RKO (cell line): ENCODE data around the gene PPHLN1.

Experiments used
- DNase-seq: peaks from one replicate; pipeline ENCODE4 v3.0.0-alpha.2; 2016; ENCODE audit warnings: low spot score

The PPHLN1 gene

GRCh38 chr12:42442311-42442759 is 116.4 kb downstream of the PPHLN1 start:
- no peak for DNase-seq

DNA sequence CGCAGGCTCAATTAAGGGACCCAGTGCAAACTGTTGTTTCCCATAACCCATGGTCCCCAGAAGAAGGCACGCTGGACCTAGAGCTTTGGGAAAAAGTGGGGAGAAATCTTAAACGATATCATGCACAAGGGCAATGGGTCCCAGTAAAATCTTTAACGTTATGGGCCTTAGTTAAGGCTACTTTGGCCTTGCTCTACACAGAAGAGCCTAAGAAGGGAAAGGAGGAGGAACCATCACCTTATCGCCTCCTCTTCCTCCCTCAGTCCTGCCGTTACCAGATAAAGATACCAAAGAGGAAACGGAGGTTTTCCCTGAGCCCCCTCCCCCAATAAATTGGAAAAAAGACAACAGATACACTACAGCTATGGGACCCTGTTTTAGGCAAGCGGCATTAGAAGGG is 116.9 kb downstream of the PPHLN1 start:
- no peak for DNase-seq

DNA sequence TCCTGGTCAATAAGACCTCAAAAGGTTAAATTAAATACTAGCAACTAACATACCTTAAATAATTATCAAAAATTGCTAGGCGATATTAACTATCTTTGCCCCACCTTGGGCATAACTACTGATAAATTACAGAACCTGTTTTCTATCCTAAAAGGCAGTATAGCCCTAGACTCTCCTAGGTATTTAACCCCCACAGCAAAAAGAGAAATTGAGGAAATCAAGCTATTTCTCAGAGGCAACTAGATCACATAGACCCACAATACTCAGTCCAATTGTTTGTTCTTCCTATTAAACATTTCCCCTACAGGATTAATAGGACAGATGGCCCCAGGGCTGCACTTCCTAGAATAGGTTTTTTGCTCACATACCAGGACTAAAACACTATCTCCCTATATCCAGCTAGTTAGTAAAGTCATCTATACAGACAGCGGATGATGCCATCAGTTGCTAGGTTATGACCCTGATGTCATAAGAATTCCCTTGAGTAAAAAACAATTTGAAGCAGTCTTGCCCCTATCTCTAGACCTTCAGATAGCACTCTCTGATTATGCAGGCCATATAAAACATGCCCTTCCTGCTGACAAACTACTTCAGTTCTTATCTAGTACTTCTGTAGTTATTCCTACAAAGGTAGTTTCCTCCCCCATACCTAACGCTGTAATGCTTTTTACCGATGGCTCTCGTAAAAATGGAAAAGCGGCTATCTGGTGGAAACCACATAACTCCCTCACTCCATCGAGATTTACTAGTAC is 118.4 kb downstream of the PPHLN1 start:
- DNase-seq = no peak

DNA sequence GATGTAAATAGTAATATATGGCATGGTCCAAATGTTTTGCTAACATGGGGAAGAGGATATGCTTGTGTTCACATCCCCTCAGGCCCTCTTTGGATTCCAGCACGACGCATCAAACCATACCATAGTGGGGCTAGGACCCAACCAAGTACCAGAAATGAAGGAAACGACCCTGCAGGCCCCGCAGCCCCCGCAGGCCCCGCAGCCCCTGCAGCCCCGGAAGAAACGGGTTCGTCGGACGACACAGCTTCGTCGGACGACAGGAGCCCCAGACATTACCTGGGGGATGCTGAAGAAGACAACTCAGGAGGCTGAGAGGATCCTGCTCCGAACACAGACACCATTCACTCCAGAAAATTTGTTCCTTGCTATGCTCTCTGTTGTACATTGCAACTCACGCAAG is 119.9 kb downstream of the PPHLN1 start:
- DNase-seq = no peak

GRCh38 chr12:42446761-42447160 is 120.8 kb downstream of the PPHLN1 start:
- no peak for DNase-seq

- no peak for DNase-seq
Measured at GRCh38 chr12:42447371-42447786, 121.4 kb downstream of the PPHLN1 start.

GRCh38 chr12:42448841-42449240 is 122.9 kb downstream of the PPHLN1 start:
- DNase-seq = no peak

- DNase-seq = peak; percentile 9
Measured at GRCh38 chr12:42450248-42450647, 124.3 kb downstream of the PPHLN1 start.

- DNase-seq = no peak
Measured at GRCh38 chr12:42458575-42458974, 132.6 kb downstream of the PPHLN1 start.

- no peak for DNase-seq
Measured at GRCh38 chr12:42459336-42459847, 133.4 kb downstream of the PPHLN1 start.

GRCh38 chr12:42462486-42462885 is 136.5 kb downstream of the PPHLN1 start:
- DNase-seq = no peak

GRCh38 chr12:42463671-42464070 is 137.7 kb downstream of the PPHLN1 start:
- DNase-seq = no peak

DNA sequence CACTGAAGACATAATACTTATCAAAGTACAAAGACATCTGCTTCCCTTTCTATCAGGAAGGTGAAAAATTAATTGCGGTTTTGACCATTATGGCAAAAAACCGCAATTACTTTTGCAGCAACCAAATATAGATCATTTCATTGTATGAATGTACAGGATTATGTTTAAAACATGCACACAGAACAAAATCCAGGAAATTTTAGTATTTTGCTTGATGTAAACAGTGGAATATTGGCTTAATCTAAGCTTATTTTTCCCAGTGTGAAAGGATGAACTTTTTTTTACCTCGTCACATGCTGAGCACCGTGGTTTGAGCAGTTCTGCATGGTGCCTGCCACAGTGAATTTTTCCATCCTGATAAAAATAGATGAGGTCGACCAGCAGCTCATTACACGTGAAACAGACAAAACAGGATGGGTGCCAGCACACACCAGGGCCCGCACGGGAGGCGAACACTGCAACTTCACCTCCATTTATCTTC is 142.4 kb downstream of the PPHLN1 start:
- DNase-seq = no peak

- DNase-seq = no peak
Measured at GRCh38 chr12:42468921-42469320, 143.0 kb downstream of the PPHLN1 start.

DNA sequence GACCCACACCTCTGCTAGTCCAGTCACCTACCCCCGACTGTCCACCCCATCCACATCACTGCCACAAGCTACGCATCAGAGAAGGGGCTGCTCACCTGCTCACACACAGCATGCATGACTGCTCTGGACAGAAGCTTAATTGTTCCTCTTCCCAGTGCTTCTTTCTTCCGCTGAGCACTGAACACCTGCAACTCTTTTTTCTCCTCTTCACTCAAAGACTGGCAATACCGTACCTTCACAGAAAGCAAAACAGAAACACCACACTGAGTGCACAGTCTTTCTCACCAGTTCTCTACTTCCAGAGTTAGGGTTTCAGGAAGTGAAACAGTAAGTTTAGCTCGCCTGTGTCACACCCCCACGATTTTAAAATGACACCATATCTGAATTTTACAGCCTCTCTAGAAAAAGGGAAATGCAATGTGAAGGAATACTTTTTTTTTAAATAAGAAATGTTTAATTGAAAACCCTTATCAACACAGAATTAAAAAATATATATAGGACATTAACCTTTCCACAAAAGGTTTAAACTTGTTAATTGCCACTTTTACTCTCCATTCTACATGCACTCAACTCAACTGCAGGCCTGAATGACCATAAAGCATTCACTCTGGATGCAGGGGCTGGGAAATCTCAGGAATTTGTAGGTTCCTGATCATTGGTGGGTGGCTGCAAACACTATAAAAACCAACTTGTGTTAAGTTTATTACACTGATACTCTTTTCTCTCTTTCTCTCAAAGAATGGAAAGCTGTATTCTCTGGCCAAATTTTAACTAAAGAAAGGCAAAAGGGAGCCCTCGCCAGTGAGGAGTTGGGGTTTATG is 143.6 kb downstream of the PPHLN1 start:
- DNase-seq = no peak

- DNase-seq = no peak
Measured at GRCh38 chr12:42472376-42472775, 146.4 kb downstream of the PPHLN1 start.

DNA sequence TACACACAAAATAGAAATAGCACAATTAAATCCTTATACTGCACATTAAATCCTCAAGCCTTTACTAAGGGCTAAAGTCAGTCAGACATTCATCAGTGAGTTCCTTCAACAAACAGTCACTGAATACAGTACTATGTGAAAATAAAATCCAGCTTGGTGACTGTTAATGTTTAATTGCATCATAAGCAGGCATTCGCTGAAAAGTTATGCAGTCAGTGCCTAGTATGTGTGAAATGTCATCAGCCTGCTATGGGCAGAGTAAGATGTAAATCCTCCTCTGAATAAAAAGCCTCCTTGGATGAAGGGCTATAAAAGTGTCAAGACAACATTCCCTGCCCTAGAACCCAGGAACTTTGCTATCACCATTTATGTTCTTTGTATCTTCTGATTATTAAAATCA is 147.2 kb downstream of the PPHLN1 start:
- no peak for DNase-seq

DNA sequence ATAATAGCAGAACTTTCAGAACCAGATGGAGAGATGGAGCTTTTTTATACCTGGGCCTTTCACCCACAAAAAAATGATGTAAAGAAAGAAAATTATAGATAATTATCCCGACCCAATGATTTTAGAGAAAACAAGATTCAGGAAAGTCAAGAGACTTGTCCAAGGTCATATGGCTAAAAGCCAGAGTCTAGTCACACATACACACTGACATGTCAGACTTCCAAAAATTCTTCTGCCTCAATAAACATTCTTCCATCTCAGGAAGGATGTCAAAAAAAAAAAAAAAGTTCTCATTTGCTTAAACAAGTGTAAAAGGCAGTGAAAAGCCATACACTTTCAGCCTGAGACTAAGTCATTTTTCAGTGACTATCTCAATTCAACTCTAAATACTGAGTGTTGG is 147.6 kb downstream of the PPHLN1 start:
- no peak for DNase-seq

DNA sequence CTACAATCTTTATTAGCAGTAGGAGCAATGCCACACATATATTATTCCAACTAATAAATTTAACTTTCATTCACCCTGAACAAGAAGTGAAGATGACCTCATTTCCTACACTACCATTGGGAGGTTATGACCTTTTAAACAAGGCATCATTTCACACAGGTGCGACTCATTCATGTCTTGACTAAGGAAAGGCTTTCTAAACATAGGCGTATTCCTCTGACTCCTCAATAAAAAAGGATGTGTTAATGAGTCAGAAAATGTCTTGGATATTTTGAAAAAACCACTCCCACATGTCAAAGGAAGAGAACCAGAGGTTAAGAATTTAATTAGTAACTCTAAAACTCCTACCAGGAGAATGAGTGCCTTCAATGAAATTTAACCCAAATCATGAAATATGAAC is 148.4 kb downstream of the PPHLN1 start:
- peak; percentile 79 for DNase-seq

DNA sequence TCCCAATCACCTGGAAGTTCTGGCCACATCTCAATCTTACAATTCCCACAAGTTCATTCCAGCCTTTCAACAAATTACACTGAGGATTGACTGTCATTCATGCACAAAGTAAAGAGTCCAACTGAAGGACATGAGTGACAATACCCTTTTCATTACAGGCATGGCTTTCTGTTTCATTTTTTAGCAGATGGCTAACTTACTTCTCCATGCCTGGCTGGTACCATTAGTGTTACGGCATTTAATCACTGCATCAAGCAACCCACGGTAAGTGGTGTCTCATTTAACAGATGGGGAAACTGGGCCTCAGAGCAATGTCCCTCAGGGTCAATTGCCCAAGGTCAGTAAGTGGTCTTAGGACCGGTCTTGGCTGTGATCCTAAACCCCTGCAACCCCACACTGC is 149.1 kb downstream of the PPHLN1 start:
- DNase-seq = no peak

- DNase-seq = no peak
Measured at GRCh38 chr12:42477941-42478340, 152.0 kb downstream of the PPHLN1 start.

DNA sequence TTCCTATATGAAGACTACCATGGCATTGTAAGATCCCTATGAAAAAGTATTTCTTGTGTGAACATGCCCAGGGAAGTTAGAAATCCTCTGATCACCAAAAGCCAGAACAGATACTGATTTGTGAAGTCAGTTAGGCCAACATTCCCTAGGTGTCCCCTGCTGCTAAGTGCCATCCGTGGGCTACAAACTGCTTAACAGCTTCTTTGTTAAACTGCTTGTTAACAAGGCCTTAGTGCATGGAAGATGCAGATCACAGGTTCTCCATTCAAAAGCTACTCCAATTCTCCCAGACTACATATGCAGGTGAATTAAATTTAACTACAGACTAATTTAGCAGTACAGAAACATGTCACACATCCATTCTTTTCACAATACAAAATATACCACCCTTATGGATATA is 155.4 kb downstream of the PPHLN1 start:
- no peak for DNase-seq
